OCI-LY1 (cell line): ENCODE data around the gene BACH2.

Source experiments
- CTCF ChIP-seq: fragments of 200-600 bp; sonication (generic), shearing (Covaris generic); IDR thresholded peaks from 2 replicates; pipeline ENCODE4 v1.5.1; 2017; ENCODE audit warnings: mild to moderate bottlenecking, antibody characterized with exemption, low read length, moderate library complexity, mixed read lengths
- EZH2 ChIP-seq: fragments of 200-600 bp; sonication (generic), shearing (Covaris generic); IDR thresholded peaks from 2 replicates; pipeline ENCODE4 v1.8.0; 2017; ENCODE audit warnings: borderline replicate concordance, mixed run types, mild to moderate bottlenecking, antibody characterized with exemption, low read length, moderate library complexity, mixed read lengths

- TF ChIP-seq EZH2, result no peak
- no peak for TF ChIP-seq CTCF
Measured at GRCh38 chr6:90136176-90136575, 160.5 kb downstream of the BACH2 start.
